Measurements from ENCODE around the gene ZDBF2.
"Not testable (repeated sequence)": the region's sequence is repeated elsewhere in the genome, so short reads cannot be mapped to it uniquely, and the experiment has no call there.

Gene ZDBF2

GRCh38 chr2:206324869-206325268 lies 50.4 kb downstream of the ZDBF2 start:
- no peak for DNase-seq

GRCh38 chr2:206328974-206329373 lies 54.5 kb downstream of the ZDBF2 start:
- no peak for DNase-seq

- DNase-seq: no peak
Measured at GRCh38 chr2:206336861-206337260, 62.4 kb downstream of the ZDBF2 start.

DNA sequence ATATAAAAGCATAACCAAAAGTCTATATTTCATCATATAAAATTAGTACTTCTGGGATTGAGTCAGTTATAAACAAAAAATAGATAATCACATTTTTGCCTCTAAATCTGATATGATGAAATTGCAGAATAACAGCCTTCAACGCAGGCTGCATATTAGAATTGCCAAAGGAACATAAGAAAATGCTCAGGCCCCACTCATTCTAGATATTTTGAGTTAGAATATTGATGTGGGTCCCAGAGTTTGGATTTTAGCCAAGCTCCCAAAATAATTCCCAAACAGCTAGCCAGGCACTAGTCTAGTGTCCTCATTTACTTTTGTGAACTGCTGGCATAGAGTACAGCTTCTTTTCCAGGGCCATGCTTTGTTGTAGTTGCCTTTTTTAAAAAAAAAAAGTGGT lies 63.5 kb downstream of the ZDBF2 start:
- DNase-seq: no peak

DNA sequence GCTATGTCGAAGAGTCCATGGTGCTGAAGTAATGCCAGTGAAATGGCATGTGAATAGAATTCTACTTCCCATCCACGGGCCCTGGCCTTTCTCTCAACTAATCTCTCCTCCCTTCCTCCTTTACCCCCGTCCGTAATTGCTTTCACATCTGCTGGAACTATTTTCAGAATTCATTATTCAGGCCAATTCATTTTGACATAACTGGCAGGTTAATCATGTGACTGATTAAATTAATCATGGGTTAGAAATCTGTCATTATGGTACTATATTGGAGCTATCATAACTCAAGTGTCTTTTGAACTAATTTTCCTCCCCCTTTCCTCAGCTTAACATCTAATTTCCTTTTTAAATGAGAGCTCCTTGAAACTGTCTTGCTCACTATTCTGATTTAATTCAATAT lies 66.9 kb downstream of the ZDBF2 start:
- DNase-seq: no peak

- DNase-seq: no peak
Measured at GRCh38 chr2:206343144-206343543, 68.7 kb downstream of the ZDBF2 start.

DNA sequence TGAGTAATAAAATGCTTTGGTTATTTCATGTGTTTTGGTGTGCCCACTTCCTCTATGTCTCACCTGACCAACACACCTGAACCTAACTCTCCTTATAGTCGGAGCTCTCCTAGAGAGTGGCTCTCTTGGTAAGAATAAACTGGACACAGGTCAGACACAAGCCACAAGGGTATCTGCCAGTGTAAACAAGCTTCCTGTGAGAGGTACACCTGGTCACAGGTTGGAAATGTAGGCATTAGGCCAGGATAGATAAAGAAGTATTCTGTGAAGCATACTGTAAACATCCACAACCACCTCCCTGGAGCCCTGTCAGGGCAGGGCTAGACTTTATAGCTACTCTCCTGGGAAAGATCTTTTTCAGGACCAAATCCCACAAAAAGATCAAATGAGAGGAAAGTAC lies 69.4 kb downstream of the ZDBF2 start:
- no peak for DNase-seq

DNA sequence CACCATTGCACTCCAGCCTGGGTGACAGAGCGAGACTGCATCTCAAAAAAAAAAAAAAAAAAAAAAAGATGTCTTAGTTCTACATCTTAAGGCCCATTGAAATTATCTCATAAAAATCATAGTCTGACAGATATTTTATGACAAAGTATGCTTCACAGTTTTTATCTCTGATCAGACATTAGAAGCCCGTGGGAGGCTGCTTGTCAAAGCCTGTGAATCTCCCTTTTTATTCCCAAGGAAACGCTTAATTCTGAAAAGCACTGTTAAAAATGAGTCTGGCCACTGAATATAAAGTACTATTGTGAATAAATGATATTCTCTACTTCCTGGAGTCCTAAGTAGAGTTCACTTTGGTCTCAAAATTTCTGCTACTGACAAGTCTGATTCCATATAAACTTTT lies 71.1 kb downstream of the ZDBF2 start:
- no peak for DNase-seq

DNA sequence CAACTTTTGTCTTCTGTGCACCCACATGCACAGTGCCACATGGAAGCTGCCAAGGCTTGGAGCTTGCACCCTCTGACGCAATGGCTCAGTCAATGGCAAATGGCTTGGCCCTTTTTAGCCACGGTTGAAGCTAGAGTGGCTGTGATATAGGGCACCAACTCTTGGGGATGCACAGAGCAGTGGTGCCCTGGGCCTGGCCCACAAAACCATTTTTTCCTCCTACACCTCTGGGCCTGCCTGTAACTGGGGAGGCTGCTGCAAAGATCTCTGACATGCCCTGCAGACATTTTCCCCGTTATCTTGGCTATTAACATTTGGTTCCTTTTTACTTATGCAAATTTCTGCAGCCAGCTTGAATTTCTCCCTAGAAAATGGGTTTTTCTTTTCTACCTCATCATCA lies 74.9 kb downstream of the ZDBF2 start:
- no peak for DNase-seq

DNA sequence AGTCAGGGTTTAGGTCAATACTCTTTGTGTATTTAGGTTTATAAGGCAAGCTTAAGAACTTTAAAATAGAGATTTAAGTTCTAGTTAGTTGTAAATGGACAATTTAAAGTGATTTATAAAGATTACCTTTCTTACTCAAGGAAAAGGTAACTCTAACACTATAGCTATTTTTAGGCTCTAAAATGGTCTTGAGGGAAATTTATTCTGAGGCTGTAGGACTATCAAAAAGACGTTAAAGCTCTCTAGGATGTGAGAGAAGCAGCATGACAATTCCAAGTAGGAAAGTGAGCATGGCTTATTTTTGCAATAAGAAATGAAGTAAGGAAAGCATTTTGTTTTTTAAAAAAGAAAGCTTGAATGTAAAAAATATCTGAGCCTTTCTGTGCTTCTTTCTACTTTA lies 78.1 kb downstream of the ZDBF2 start:
- DNase-seq: no peak

- DNase-seq: no peak
Measured at GRCh38 chr2:206353685-206354084, 79.2 kb downstream of the ZDBF2 start.

DNA sequence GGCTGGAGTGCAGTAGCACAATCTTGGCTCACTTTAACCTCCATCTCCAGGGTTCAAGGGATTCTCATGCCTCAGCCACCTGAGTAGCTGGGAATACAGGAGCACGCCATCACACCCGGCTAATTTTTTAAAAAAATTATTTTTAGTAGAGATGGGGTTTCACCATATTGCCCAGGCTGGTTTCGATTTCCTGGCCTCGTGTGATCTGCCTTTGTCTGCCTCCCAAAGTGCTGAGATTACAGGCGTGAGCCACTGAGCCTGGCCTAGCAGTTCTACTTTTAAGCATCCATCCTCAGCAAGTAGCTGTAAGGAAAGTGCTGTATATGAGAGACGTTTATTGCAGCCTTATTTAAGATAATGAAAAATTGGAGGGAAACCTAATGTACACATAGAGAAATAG lies 79.7 kb downstream of the ZDBF2 start:
- no peak for DNase-seq

- DNase-seq: not testable (repeated sequence)
Measured at GRCh38 chr2:206356840-206357239, 82.4 kb downstream of the ZDBF2 start.

DNA sequence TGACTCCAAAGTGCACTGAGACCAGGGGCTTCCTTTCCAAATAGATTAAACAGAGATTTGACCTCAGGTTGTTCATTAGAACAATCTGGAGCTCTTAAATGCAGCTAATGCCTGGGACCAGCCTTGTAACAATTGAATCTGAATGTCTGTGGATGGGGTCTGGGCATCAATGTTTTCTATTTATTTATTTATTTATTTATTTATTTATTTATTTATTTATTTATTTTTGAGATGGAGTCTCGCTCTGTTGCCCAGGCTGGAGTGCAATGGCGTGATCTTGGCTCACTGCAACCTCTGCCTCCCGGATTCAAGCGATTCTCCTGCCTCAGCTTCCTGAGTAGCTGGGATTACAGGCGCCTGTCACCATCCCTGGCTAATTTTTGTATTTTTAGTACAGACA lies 86.4 kb downstream of the ZDBF2 start:
- DNase-seq: not testable (repeated sequence)

- DNase-seq: no peak
Measured at GRCh38 chr2:206361407-206362045, 87.1 kb downstream of the ZDBF2 start.
